ENCODE measurements around the gene PSG11.
"Not testable (repeated sequence)": the region's sequence is repeated elsewhere in the genome, so short reads cannot be mapped to it uniquely, and the experiment has no call there.

- TF ChIP-seq POLR2A (IDR thresholded peaks at IDR 0.05; ENCODE audit: low read length); GATA1 (IDR thresholded peaks at IDR 0.05; ENCODE audit: low read depth, low read length): not testable (repeated sequence)
These were observed 32.2 kb upstream of the PSG11 start for GRCh38 chr19:43058440-43058839.
